Transverse colon (tissue), 4 donors: Measurements from ENCODE around the gene AATK. TPM values are rescaled to one million over a fixed set of nuclear protein-coding genes. Genes with fewer than 3 reads are reported as not detected.

Experiments
- DNase-seq: peaks from one replicate; pipeline ENCODE4 v3.0.0-alpha.2; 2019
- H3K27ac ChIP-seq, 4 donors: fragments of 200-600 bp; sonication (generic); 2 replicates each; pipeline ENCODE4 v1.5.1; 2016 to 2018; ENCODE audit warnings: inconsistent platforms in 4 of 4
- H3K27me3 ChIP-seq: fragments of 200-600 bp; sonication (generic); 2 replicates; pipeline ENCODE4 v1.5.1; 2017; ENCODE audit warnings: inconsistent platforms
- H3K36me3 ChIP-seq, 4 donors: fragments of 200-600 bp; sonication (generic); 2 replicates each; pipeline ENCODE4 v1.5.1; 2017 to 2019; ENCODE audit warnings: inconsistent platforms in 4 of 4
- H3K4me1 ChIP-seq, 4 donors: fragments of 200-600 bp; sonication (generic); 2 replicates each; pipeline ENCODE4 v1.5.1; 2017 to 2020; ENCODE audit warnings: inconsistent platforms in 4 of 4
- H3K4me3 ChIP-seq, 4 donors: fragments of 200-600 bp; sonication (generic); 1 replicate in 1 of 4; 2 replicates in 3 of 4; pipeline versions ENCODE4 v1.5.1 to v1.6.1; 2017 to 2019; ENCODE audit warnings: inconsistent platforms in 4 of 4
- H3K9me3 ChIP-seq, 2 donors: fragments of 200-600 bp; sonication (generic); 2 replicates each; pipeline ENCODE4 v1.5.1; 2017 to 2019; ENCODE audit warnings: inconsistent platforms in 2 of 2
- CTCF ChIP-seq, 5 experiments: fragments of 200-600 bp in 3 of 5; fragments of 450-650 bp in 2 of 5; sonication (generic) in 3 of 5; IDR thresholded peaks; 1 replicate in 2 of 5; 2 replicates in 3 of 5; pipeline ENCODE4 v1.5.1; 2016 to 2017; ENCODE audit warnings: antibody characterized with exemption in 5 of 5, inconsistent platforms in 3 of 5, mild to moderate bottlenecking in 2 of 5, moderate library complexity in 1 of 5
- EP300 ChIP-seq: sonication (generic); formaldehyde crosslinking; IDR thresholded peaks from one replicate; pipeline ENCODE4 v1.6.1; 2017; ENCODE audit warnings: antibody characterized with exemption, low read depth
- POLR2A ChIP-seq: fragments of 450-650 bp; IDR thresholded peaks from one replicate; pipeline ENCODE4 v1.6.1; 2016; ENCODE audit warnings: antibody characterized with exemption, mild to moderate bottlenecking, moderate library complexity
- POLR2AphosphoS5 ChIP-seq, 3 donors: sonication (generic); formaldehyde crosslinking; IDR thresholded peaks; one replicate each; pipeline ENCODE4 v1.6.1; 2016; ENCODE audit warnings: antibody characterized with exemption in 3 of 3
- WGBS, 2 donors: methylation state at CpG; one replicate each; pipeline ENCODE4 v1.1.5; 2018; ENCODE audit warnings: low coverage in 1 of 2; 5-methylcytosine and 5-hydroxymethylcytosine counted together
- in situ Hi-C, 4 donors: fragments of 200-750 bp; cut with MboI; loops; one replicate each; pipeline versions ENCODE4 v1.15.0 to v1.15.1; 2017; ENCODE audit warnings: low sequenced_read_pairs in 3 of 4, low pct_ligation_motif_present in 1 of 4, low pct_unique_long_range_greater_than_20kb in 1 of 4
- intact Hi-C: fragments of 100-400 bp; cut with DNase I; formaldehyde crosslinking; loops from one replicate; pipeline ENCODE4 v1.15.1; 2023; ENCODE audit warnings: low total_unique reads
- total RNA-seq, 4 donors: library from RNA; depleted of rRNA; stranded (reverse); fragments of >200 nt; gene quantifications; one replicate each; pipeline ENCODE4 v1.1.0, GENCODE V29; 2016

Gene AATK
- total RNA-seq, 4 donors from 2014 or later = 1.7 to 21.3 (median 8.6) TPM

GRCh38 chr17:81193051-81193410 lies 27.0 kb upstream of the AATK start:
- intact Hi-C loops = no loop called here
- H3K36me3 ChIP-seq = no peaks in the 10 kb centered on the region
- TF ChIP-seq POLR2AphosphoS5 (IDR thresholded peaks at IDR 0.05) (no peak), EP300 (no peak), POLR2A (no peak), CTCF (IDR thresholded peaks at IDR 0.05) (no peak)
- H3K27ac ChIP-seq = no peak overlapping the region
- no peaks in the 10 kb centered on the region for H3K9me3 ChIP-seq
- H3K27me3 ChIP-seq = no peaks in the 10 kb centered on the region
- DNase-seq = no peak
- in situ Hi-C loops = no loop called here
- WGBS, 2 donors = 90% methylated on average over 14 of the region's 17 CpGs; no CpG with 5 or more reads in 1 of the 2 donors
- no peak overlapping the region for H3K4me3 ChIP-seq
- no peaks in the 10 kb centered on the region for H3K4me1 ChIP-seq

- in situ Hi-C loops = no loop called here
Observed at GRCh38 chr17:81192386-81193050, 26.5 kb upstream of the AATK start.

GRCh38 chr17:81191646-81192045 lies 25.6 kb upstream of the AATK start:
- no peak for DNase-seq
- H3K4me3 ChIP-seq = no peak overlapping the region
- intact Hi-C loops (no loop called here), in situ Hi-C loops (no loop called here)
- WGBS, 2 donors = 94% methylated on average over 7 of the region's 14 CpGs; no CpG with 5 or more reads in 1 of the 2 donors
- no peaks in the 10 kb centered on the region for H3K4me1 ChIP-seq
- no peaks in the 10 kb centered on the region for H3K36me3 ChIP-seq
- no peaks in the 10 kb centered on the region for H3K27me3 ChIP-seq
- H3K9me3 ChIP-seq = no peaks in the 10 kb centered on the region
- no peak overlapping the region for H3K27ac ChIP-seq
- no peak for TF ChIP-seq POLR2AphosphoS5 (IDR thresholded peaks at IDR 0.05)
- no peak for TF ChIP-seq CTCF (IDR thresholded peaks at IDR 0.05)
- no peak for TF ChIP-seq POLR2A

More at GRCh38 chr17:81192386-81193050, 26.5 kb upstream of the AATK start:
- Histone ChIP-seq H3K36me3 (no peaks in the 10 kb centered on the region), H3K4me3 (no peak overlapping the region), H3K27me3 (no peaks in the 10 kb centered on the region), H3K4me1 (no peaks in the 10 kb centered on the region), H3K9me3 (no peaks in the 10 kb centered on the region), H3K27ac (no peak overlapping the region)
- no peak for DNase-seq
- TF ChIP-seq POLR2AphosphoS5 (IDR thresholded peaks at IDR 0.05) (no peak), POLR2A (no peak), EP300 (no peak), CTCF (IDR thresholded peaks at IDR 0.05) (no peak)
- WGBS, 2 donors = 87% methylated on average over 10 of the region's 34 CpGs; no CpG with 5 or more reads in 1 of the 2 donors
- intact Hi-C loops = no loop called here

GRCh38 chr17:81191116-81191515 lies 25.1 kb upstream of the AATK start:
- Histone ChIP-seq H3K36me3 (no peaks in the 10 kb centered on the region), H3K9me3 (no peaks in the 10 kb centered on the region), H3K27ac (no peak overlapping the region), H3K4me1 (no peaks in the 10 kb centered on the region), H3K27me3 (no peaks in the 10 kb centered on the region), H3K4me3 (no peak overlapping the region)
- 67 to 93% methylated on average over 3 to 19 of the region's 20 CpGs for WGBS, 2 donors
- TF ChIP-seq EP300 (no peak), CTCF (IDR thresholded peaks at IDR 0.05) (no peak), POLR2AphosphoS5 (IDR thresholded peaks at IDR 0.05) (no peak), POLR2A (no peak)
- in situ Hi-C loops = no loop called here
- no peak for DNase-seq
- intact Hi-C loops = no loop called here
